T-helper 1 cell treated with Interleukin-12 subunit alpha and Interleukin-12 subunit beta and Interleukin-4 antibody, amounts not matched to agents 30 ng/mL and 1 ng/mL, for 36 hours (primary cell): Measurements from ENCODE around the gene FCER1G. TPM values are rescaled to one million over a fixed set of nuclear protein-coding genes. Genes with fewer than 3 reads are reported as not detected.
"Not testable (repeated sequence)": the region's sequence is repeated elsewhere in the genome, so short reads cannot be mapped to it uniquely, and the experiment has no call there.

ENCODE experiments used
- intact Hi-C: fragments of 100-400 bp; cut with micrococcal nuclease; formaldehyde crosslinking; loops from one replicate; pipeline ENCODE4 v1.15.1; 2024
- total RNA-seq: library from RNA; stranded (reverse); gene quantifications from 2 replicates; pipeline ENCODE4 v1.2.3, GENCODE V29; 2022

FCER1G gene
- total RNA-seq, 1 donor from 2014 or later: 1.7 TPM

DNA sequence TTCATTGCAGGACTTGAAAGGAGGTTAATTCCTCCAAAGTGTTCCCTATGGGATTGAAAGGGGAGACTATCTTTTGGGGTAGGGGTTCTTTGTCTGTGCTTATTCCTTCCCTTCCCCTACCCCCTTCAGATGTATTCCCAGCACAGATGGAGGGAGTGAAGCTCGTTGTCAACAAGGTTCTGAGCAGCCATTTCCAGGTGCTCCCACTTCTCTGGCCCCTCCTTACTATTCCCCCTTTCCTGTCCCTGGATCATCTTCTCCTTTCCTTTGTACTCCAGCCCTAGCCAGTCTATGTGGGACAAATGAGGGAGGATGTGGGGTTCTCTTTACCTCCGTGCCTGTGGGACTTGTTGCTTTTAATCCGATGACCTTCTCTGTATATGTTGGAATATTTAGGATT is 11.7 kb downstream of the FCER1G start:
- intact Hi-C loops: loop anchor here (1.0 to 10.0 kb wide), 11 partner anchors 32 to 1129 kb away; partner anchors contain the start of genes CD48, DEDD, IGSF8 and PCP4L1

DNA sequence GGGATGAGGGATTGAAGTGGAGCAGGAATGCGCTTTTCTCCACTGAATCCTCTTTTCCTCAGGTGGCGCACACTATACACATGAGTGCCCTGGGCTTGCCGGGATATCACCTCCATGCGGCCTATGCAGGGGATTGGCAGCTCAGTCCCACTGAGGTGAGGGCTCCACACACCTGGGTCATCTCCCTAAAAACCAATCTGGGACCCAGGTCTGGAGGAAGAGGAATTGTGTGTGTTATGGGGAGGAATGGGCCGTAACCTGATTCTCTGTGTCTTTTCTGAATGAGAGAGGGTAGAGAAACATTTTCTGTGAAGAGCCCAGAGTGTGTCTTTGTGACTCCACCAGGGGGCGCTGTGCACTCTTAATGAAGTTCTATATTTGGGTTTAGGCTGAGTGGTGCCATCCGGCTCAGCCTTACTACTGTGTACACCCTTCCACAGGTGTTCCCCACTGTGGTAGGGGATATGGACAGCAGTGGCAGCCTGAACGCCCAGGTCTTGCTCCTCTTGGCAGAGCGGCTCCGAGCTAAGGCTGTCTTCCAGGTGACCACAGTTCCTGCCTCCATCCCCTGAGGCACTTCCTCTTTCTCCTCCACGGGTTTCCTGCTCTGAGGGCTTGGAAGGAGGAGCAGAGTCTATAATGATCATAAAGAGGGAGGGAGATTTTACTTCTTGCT is 12.2 kb downstream of the FCER1G start:
- intact Hi-C loops: loop anchor here (1.0 to 10.0 kb wide), 11 partner anchors 31 to 1130 kb away; partner anchors contain the start of genes CD48, DEDD, IGSF8 and PCP4L1

DNA sequence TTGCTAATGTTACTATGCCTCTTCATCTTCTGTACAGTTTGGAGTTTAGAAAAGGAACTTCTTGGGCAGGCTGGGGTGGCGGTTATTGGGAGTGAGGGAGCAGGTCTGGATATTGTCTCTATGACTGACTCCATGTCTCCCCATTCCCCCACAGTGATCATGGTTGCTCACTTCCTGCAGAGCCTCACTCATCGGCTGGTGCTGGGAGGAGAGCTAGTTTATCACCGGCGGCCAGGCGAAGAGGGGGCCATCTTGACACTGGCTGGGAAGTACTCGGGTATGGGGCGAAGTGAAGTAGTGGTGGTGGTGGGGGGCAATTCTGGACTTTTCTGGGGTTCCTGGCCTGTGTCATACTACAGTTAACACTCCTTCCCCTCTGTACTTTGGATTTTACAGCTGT is 12.9 kb downstream of the FCER1G start:
- intact Hi-C loops: loop anchor here (5.0 to 10.0 kb wide), 5 partner anchors 181 to 1131 kb away; partner anchors contain the start of genes CD48, IGSF8 and USF1

DNA sequence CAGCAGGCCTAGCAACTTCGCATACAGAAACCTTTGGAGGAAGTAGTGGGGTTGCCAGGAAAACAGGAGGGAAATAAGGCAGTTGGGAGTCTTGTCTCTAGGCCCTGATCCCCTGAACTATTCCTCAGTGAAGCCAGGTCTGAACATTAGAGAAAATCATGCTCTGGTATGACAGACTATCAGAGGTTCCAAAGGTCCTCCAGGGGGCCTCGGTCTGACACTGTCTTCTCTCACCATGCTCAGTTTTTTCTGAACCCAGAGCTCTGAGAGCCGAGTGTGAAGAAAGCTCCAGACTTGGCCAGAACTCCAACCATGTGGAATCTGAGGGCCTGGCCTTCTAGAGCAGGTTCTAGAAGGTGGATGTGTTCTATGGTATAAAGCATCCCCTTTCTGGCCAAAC is 14.8 kb downstream of the FCER1G start:
- intact Hi-C loops: loop anchor here (5.0 to 10.0 kb wide), 5 partner anchors 183 to 1133 kb away; partner anchors contain the start of genes CD48, IGSF8 and USF1

DNA sequence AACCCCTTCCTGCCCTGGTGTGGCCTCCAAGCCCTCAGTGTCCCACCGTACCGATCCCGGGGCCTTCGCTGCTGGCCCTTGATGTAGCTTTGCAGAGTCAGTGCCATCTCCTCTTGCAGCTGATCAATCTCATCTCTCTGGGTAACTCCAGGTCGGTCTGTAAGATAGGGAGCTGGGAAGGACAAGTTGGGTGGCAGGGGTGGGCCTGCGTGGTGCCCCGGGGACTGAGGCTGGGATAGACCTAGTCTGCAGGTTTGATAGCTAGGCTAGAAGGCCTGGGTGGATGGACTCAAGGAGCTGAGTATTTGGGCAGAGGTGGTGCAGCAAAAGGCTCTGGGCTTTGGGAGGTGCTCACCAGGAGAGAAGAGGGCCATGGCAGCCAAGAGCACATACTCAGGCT is 15.7 kb downstream of the FCER1G start:
- intact Hi-C loops: no loop called here

DNA sequence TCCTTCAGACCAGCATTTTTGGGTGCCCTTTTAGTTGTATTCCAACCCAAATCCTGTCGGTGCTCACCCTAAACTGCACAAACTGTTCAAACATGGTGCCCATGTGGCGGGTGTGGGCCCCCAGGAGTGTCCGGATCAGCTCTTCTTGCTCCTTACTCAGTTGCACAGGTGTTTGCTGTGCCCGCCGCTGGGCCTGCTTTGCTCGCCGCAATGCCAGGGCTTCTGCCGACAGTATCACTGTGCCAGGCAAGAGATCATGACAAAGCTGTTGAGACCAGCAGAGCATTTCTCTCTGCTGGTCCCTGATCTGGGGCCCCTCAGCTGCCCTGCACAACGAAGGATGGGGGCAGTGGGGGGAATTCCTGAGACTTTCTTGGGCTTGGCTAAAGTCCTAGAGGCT is 18.0 kb downstream of the FCER1G start:
- intact Hi-C loops: no loop called here

DNA sequence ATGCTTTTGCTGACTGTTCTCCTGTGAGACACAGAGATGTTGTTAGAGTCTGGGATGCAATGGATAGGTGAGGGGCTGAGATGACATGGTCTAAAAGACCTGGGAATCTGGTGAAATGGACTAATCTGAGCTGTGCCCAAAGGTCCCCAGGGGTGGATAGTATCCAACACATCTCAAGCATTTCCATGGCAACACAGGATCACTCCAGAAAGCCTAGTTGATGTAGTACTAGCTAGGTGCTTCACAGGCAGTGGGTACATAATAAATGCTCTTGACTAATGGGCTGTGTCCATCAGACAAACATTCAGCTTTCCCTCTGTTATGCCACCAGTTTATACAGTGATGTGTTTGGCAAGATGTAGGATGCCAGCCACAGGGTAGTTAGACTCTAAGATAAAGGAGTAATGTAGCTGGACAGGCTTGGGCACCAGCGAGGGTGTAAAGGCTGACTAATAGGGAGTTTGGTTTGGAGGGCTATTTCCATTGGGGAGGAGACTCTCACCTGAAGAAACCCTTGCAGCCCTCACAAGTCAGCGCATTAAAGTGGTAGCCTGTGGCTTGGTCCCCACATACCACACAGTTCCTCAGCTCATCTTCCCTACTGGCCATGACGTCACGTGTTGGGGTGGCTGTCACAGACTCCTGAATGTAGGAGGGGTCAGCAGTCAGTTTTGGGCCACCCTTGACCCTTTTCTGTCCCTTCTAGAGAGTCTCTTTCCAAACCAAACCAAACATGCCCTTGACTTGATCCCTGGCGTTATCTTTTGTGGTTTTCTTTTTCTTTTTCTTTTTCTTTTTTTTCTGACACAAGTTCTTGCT is 21.1 kb downstream of the FCER1G start:
- intact Hi-C loops: no loop called here

DNA sequence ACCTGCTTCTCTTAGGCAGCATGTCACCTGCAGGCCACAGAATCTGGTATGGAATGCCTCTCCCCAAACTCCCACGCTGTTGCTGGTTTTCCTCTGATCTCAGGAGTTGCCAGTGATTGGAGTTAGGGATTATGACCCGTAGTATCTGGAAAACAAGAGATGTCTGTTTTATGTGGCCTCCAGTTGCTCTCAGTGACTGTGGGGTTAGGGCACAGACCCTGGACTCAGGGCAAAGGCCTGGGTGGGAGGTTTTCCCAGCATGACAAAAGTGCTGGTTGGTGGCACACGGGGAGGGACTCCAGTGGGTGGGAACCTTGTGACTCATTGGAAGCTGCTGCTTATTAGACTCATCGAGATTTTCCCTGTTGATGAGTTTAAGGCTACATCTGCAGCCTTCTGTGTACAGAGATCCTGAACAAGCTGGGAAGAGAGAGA is 23.0 kb downstream of the FCER1G start, which contains the start of gene NR1I3:
Gene NR1I3, minus strand, starts transcription at position 165 of the 435 bp plus-strand sequence. CDS start 1,638 bp downstream, outside the sequence.
- intact Hi-C loops: no loop called here

DNA sequence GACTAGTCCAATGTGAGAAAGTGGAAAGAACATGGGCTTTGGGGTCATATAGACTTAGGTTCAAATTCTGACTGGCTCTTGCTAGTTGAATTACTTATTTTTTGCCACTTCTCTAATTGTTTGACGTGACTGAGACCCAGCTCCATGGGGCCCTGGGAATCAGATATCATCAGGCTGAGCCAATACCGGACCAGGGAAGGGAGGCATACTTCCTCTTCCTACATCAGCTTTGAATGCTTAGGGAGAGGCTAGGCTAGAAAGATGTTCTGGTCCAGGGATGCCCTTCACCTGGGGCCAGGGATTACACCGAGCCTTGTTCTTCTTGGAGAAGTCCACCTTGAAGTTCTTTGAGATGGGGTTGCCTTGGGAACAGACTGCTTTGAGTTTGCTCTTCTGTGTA is 26.6 kb downstream of the FCER1G start:
- intact Hi-C loops: no loop called here

DNA sequence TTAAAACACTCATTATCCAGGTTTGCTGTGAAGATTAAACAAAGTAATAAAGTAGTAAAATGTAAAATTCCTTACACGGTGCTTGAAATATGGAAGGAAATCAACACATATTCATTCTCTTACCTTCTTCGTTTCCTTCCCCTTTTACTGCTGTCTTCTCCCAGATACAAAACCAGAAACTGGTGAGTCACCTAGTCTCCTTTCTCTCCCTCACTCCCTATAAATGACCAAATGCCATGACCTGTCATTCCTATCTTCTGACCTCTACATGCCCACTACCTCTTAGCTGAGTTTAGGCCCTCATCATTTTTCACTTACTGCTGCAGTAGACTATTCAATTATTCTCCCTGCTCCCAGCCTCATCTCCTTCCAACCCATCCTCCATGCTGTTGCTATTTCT is 27.2 kb downstream of the FCER1G start:
- intact Hi-C loops: no loop called here

DNA sequence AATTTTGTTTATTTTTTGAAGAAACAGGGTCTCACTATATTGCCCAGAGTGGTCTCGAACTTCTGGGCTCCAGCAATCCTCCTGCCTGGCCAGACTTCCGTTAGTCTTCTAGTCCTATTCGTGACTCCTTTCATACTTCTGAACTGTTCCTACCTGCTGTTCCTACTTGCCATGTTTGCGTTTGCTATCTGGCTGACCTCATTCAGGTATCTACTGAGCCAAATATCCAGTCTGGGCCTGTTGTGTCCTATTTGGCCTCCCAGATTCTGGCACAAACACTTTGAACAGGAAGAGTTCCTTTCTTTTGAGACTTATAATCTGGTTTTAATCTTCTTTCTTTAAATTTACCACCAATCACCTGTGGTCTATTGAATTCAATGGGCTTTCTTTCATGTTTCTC is 29.8 kb downstream of the FCER1G start:
- intact Hi-C loops: no loop called here

DNA sequence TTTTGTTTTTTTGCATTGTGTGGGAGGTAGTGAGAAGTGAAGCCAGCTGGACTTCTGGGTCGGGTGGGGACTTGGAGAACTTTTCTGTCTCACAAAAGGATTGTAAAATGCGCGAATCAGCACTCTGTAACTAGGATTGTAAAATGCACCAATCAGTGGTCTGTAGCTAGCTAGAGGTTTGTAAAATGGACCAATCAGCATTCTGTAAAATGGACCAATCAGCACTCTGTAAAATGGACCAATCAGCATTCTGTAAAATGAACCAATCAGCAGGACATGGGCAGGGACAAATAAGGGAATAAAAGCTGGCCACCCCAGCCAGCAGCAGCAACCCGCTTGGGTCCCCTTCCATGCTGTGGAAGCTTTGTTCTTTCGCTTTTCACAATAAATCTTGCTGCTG is 35.0 kb downstream of the FCER1G start:
- intact Hi-C loops: not testable (repeated sequence)

DNA sequence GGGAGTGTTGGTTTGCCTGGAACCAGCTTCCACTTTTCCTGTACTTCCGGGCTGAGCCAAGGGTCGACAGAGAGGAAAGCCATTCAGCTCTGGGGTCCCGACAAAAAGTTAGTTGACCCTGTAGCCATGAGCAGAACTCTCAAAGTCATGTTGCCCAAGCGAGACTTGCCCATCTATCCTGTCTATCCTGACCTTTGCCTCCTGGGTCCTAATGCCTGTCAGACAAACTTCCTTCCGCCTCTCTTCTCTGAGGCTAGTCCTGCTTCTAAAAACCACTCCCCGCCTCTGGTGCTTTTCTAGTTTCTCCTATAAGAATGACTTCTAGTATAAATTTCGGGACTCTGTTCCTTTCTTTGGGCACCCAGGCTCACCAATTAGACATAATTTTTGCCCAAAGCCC is 35.7 kb downstream of the FCER1G start:
- intact Hi-C loops: no loop called here

DNA sequence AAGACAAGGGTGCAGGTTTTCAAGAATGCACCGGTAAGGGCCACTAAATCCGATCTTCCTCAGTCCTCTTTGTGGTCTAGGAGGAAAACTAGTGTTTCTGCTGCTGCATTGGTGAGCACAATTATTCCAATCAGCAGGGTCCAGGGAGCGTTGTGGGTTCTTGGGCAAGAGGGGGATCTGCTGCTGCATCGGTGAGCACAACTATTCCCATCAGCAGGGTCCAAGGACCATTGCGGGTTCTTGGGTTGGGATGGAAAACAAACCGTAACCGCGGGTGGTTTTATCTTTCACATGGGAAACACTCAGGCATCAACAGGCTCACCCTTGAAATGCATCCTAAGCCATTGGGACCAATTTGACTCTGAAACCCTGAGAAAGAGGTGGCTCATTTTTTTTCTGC is 36.5 kb downstream of the FCER1G start:
- intact Hi-C loops: no loop called here

DNA sequence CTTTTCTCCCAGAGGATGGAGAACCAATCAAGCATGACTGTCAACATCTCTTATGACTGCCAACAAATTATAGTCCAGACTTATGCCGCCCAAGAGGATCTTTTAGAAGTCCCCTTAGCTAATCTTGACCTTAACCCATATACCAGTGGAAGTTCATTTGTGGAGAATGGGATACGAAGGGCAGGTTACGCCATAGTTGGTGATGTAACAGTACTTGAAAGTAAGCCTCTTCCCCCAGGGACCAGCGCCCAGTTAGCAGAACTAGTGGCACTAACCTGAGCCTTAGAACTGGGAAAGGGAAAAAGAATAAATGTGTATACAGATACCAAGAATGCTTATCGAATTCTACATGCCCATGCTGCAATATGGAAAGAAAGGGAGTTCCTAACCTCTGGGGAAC is 40.2 kb downstream of the FCER1G start:
- intact Hi-C loops: not testable (repeated sequence)

DNA sequence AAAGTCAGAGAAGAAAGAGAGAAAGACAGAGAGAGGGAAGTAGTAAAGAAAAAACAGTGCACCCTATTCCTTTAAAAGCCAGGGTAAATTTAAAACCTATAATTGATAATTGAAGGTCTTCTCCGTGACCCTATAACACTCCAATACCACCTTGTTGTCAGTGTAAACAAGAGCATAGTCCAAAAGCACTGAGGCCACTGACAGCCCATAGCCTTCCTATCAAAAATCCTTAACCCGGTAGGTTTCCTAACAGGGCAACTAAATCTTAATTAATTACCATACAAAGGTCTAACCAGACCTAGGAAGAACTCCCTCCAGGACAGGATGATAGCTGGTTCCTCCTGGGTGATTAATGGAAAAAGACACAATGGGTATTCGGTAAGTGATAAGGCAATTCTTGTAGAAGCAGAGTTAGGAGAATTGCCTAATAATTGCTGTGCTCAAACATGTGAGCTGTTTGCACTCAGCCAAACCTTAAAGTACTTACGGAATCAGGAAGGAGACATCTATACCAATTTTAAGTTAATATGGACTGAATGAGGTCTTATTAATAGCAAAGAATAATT is 40.9 kb downstream of the FCER1G start:
- intact Hi-C loops: not testable (repeated sequence)

DNA sequence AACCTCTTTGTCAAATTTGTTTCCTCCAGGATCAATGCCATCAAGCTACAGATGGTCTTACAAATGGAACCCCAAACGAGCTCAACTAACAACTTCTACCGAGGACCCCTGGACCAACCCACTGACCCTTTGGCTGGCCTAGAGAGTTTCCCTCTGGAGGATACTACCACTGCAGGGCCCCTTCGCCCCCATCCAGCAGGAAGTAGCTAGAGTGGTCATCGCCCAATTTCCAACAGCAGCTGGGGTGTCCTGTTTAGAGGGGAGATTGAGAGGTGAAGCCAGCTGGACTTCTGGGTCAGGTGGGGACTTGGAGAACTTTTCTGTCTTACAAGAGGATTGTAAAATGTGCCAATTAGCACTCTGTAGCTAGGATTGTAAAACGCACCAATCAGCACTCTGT is 42.0 kb downstream of the FCER1G start:
- intact Hi-C loops: not testable (repeated sequence)

DNA sequence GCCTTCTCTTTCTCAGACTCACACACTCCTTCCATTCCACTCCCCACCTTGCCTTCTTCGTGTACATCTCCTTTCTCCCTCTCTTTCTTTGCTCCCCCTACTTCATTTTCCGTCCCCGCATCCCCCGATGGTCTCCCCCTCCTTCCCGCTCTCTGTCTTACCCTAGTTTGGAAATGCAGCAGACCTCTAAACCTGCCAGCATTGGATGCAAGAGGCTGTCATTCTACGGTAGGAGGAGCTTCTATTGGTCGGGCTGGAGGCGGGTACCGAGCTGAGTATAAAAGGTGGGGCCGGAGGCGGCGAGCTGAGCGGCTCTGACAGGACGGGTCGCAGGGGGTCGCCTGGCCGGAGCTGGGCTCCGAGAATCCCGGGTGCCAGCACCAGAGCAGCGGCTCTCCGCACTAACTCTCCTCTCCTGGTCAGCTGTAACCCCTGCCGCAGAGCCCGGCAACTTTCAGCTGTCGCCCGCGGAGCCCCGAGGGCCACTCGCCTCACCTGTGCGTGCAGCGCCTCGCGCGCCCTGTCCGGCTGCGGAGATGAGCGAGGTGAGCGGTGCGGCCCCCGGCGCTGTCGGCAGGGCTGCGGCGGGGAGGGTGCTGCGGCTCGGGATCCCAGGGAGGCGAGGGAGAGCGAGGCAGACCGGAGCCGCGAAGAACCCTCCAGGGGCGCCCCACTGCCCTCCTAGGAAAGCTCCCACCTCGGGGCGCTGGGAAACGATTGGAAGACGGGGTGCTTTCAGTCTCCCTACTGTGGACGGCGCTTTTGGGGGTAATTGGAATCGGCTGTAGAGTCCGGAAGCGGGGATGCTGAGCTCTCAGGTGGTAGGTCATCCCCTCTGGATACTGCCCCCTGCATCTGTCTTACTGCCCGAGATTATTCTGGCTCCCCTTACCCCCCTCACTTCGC is 43.6 kb downstream of the FCER1G start, which contains the start of gene PCP4L1:
Gene PCP4L1, plus strand, starts transcription at position 307 of the 906 bp plus-strand sequence. Its CDS starts 230 bp downstream, at position 537.
- intact Hi-C loops: loop anchor here (1.0 kb wide), 1 partner anchor 31 kb away; no protein-coding TSS in a partner anchor

DNA sequence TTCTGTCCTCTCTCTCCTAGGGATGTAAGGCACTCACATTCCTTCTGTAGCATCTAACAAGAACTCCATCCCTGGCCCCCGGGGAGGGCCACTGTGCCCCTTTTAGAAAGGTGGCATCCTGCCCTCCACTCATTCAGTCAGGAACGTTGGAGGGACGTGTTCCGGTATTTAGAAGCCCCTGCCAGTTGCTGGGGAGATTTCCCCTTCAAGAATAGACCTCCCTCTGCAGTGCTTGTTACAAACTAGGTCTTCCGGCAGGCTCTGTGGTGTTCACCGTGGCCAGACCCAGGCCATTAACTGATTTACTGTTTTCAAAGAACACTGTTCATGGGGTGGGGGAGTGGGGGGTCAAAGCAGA is 44.2 kb downstream of the FCER1G start:
- intact Hi-C loops: no loop called here

DNA sequence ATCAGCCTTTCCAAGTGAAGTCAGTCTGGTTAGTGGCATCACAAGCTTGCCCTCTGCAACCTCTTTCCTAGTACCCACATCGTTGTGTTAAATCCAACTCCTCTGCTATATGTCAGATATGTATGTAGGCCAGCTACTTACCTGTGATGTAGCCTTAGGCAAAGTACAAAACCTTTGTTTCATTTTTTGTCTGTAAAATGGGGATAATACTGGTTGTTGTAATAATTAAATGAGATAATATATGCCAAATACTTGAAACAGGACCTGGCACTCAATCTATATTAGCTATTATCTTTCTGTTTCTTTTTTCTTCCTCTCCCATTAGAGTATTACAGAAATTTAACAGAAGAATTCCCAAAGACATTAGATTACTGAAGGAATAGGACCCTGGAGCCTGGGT is 44.7 kb downstream of the FCER1G start:
- intact Hi-C loops: no loop called here
